Measurements from ENCODE around the gene MOGAT3.

Gene MOGAT3

DNA sequence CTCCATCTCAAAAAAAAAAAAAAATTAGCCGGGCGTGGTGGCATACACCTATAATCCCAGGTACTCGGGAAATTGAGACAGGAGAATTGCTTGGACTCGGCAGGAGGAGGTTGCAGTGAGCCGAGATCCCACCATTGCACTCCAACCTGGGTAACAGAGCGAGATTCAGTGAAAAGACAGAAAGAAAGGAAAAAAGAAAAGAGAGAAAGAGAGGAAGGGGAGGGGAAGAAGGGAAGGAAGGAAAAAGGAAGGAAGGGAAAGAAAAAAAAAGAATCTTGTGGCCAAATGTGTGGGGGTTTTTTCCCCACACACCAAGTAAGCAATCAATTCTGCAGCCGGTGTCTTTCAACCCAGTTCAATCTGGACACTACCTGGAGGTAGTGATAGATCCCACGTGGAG is 11.7 kb downstream of the MOGAT3 start:
- Histone ChIP-seq H3K27ac (ENCODE audit: low read depth, low read length, poor library complexity, severe bottlenecking) (no peak overlapping the region), H3K27me3 (ENCODE audit: insufficient read depth, low read length) (peaks cover 4% of the 10 kb centered on the region; the same call in 1 of the 2 replicates), H3K4me1 (ENCODE audit: insufficient read depth, low read length, severe bottlenecking) (no peaks in the 10 kb centered on the region), H3K36me3 (ENCODE audit: insufficient read depth, low read length) (no peaks in the 10 kb centered on the region), H3K4me3 (ENCODE audit: low read depth, low read length, poor library complexity, severe bottlenecking) (no peak overlapping the region), H3K4me2 (ENCODE audit: low read length) (no peak overlapping the region), H4K20me1 (ENCODE audit: insufficient read depth, low read length) (no peaks in the 10 kb centered on the region), H3K79me2 (ENCODE audit: insufficient read depth, low read length) (no peaks in the 10 kb centered on the region), H3F3A (ENCODE audit: insufficient read depth, low read length) (no peaks in the 10 kb centered on the region), H3K9ac (ENCODE audit: low read length) (no peak overlapping the region), H2AFZ (ENCODE audit: low read length) (no peak overlapping the region), H3K9me2 (ENCODE audit: low read depth, low read length) (no peaks in the 10 kb centered on the region), H3K9me3 (ENCODE audit: low read length) (no peaks in the 10 kb centered on the region)
- TF ChIP-seq, protein P1, sequence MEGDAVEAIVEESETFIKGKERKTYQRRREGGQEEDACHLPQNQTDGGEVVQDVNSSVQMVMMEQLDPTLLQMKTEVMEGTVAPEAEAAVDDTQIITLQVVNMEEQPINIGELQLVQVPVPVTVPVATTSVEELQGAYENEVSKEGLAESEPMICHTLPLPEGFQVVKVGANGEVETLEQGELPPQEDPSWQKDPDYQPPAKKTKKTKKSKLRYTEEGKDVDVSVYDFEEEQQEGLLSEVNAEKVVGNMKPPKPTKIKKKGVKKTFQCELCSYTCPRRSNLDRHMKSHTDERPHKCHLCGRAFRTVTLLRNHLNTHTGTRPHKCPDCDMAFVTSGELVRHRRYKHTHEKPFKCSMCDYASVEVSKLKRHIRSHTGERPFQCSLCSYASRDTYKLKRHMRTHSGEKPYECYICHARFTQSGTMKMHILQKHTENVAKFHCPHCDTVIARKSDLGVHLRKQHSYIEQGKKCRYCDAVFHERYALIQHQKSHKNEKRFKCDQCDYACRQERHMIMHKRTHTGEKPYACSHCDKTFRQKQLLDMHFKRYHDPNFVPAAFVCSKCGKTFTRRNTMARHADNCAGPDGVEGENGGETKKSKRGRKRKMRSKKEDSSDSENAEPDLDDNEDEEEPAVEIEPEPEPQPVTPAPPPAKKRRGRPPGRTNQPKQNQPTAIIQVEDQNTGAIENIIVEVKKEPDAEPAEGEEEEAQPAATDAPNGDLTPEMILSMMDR (IDR thresholded peaks at IDR 0.05; ENCODE audit: low read length): no peak
- TF ChIP-seq EZH2 (IDR thresholded peaks at IDR 0.05; ENCODE audit: borderline replicate concordance, low read length): no peak

DNA sequence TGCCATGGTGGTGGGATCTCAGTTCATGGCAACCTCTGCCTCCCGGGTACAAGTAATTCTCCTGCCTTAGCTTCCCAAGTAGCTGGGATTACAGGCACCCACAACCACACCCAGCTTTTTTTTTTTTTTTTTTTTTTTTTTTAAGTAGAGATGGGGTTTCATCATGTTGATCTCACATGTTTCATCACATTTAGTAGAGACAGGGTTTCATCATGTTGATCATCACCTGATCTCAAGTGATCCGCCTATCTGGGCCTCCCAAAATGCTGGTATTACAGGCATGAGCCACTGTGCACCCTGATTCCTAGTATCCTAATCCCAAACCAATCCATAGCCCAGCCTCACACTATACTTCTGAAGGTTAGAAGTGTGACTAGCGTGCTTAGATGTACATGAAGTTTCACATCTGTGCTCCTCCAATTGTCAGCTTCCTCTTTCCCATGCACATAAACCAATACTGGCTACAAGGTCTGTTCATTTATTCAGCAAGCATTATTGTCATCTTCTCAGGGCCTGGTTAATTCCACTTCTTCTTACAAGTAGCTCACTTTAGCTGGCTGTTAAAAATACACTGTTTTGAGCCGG is 13.9 kb downstream of the MOGAT3 start:
- Histone ChIP-seq H3K27ac (ENCODE audit: low read depth, low read length, poor library complexity, severe bottlenecking) (no peak overlapping the region), H3K79me2 (ENCODE audit: insufficient read depth, low read length) (no peaks in the 10 kb centered on the region), H3F3A (ENCODE audit: insufficient read depth, low read length) (no peaks in the 10 kb centered on the region), H4K20me1 (ENCODE audit: insufficient read depth, low read length) (no peaks in the 10 kb centered on the region), H3K4me2 (ENCODE audit: low read length) (no peak overlapping the region), H3K36me3 (ENCODE audit: insufficient read depth, low read length) (no peaks in the 10 kb centered on the region), H3K27me3 (ENCODE audit: insufficient read depth, low read length) (peaks cover 4% of the 10 kb centered on the region; the same call in 1 of the 2 replicates), H2AFZ (ENCODE audit: low read length) (no peak overlapping the region), H3K4me3 (ENCODE audit: low read depth, low read length, poor library complexity, severe bottlenecking) (no peak overlapping the region), H3K9me2 (ENCODE audit: low read depth, low read length) (no peaks in the 10 kb centered on the region), H3K9me3 (ENCODE audit: low read length) (no peaks in the 10 kb centered on the region), H3K9ac (ENCODE audit: low read length) (no peak overlapping the region), H3K4me1 (ENCODE audit: insufficient read depth, low read length, severe bottlenecking) (no peaks in the 10 kb centered on the region)
- TF ChIP-seq, protein P1 (IDR thresholded peaks at IDR 0.05; ENCODE audit: low read length): no peak
- TF ChIP-seq EZH2 (IDR thresholded peaks at IDR 0.05; ENCODE audit: borderline replicate concordance, low read length): no peak

DNA sequence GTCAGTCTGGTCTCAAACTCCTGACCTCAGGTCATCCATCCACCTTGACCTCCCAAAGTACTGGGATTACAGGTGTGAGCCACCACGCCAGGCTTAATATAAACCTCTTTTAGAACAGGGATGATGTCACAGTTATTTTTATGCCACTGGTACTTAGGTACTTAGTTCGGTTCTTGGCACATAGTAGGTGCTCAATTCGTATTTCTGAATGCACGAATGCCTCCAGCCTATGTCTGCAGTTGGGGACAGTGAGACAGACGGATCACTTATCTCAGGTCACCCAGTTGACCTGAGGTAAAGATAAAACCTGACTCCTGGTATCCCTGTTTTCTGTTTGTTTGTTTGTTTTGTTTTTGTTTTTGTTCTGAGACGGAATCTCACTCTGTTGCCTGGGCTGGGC is 14.6 kb downstream of the MOGAT3 start:
- H4K20me1 ChIP-seq (ENCODE audit: insufficient read depth, low read length): no peaks in the 10 kb centered on the region
- H3K4me2 ChIP-seq (ENCODE audit: low read length): no peak overlapping the region
- TF ChIP-seq EZH2 (IDR thresholded peaks at IDR 0.05; ENCODE audit: borderline replicate concordance, low read length): no peak
- TF ChIP-seq, protein P1 (IDR thresholded peaks at IDR 0.05; ENCODE audit: low read length): no peak
- H3K4me1 ChIP-seq (ENCODE audit: insufficient read depth, low read length, severe bottlenecking): no peaks in the 10 kb centered on the region
- H2AFZ ChIP-seq (ENCODE audit: low read length): no peak overlapping the region
- H3K36me3 ChIP-seq (ENCODE audit: insufficient read depth, low read length): no peaks in the 10 kb centered on the region
- H3K27me3 ChIP-seq (ENCODE audit: insufficient read depth, low read length): peaks cover 4% of the 10 kb centered on the region; the same call in 1 of the 2 replicates
- H3K4me3 ChIP-seq (ENCODE audit: low read depth, low read length, poor library complexity, severe bottlenecking): no peak overlapping the region
- no peak overlapping the region for H3K9ac ChIP-seq (ENCODE audit: low read length)
- no peaks in the 10 kb centered on the region for H3F3A ChIP-seq (ENCODE audit: insufficient read depth, low read length)
- H3K27ac ChIP-seq (ENCODE audit: low read depth, low read length, poor library complexity, severe bottlenecking): no peak overlapping the region
- H3K79me2 ChIP-seq (ENCODE audit: insufficient read depth, low read length): no peaks in the 10 kb centered on the region
- H3K9me2 ChIP-seq (ENCODE audit: low read depth, low read length): no peaks in the 10 kb centered on the region
- no peaks in the 10 kb centered on the region for H3K9me3 ChIP-seq (ENCODE audit: low read length)

Data from OCI-LY1 (cell line).